GM18951 (cell line): Measurements from ENCODE around the gene PSTPIP1.

Experiments
- POLR2A ChIP-seq: IDR thresholded peaks from 4 replicates; pipeline ENCODE4 v1.6.1; 2011; ENCODE audit warnings: mild to moderate bottlenecking; ENCODE audit not compliant: insufficient read length, insufficient read depth; ENCODE audit errors: extremely low read depth
- in situ Hi-C: fragments of 300-500 bp; cut with MboI; formaldehyde crosslinking; loops from one replicate; pipeline ENCODE4 v1.12.0; 2022; ENCODE audit warnings: low sequenced_read_pairs, mixed read lengths, inconsistent platforms; ENCODE audit not compliant: unreplicated experiment

The PSTPIP1 gene

DNA sequence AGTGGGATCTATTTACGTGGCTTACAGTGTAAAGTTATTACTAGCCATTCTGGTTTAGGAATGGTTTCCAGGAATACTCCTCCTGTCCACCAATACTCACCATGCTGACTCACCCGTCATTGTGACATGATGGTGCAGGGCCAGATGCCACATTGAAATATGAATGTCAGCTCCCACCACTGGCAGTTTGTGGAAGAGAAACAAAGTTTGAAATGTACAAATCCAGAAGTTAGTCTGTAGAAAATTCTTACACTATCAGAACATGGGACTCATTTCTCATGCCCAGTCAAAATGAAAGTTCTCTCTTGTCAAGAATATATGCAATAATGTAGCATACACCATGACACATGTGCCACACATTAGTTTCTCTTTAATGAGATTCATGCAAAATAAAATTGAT, 90.4 kb downstream of the PSTPIP1 start:
- no peak for TF ChIP-seq POLR2A
- in situ Hi-C loops, result no loop called here
